ENCODE results near the gene POU2F1. TPM values are rescaled to one million over a fixed set of nuclear protein-coding genes. Genes with fewer than 3 reads are reported as not detected.
"Not testable (repeated sequence)": the region's sequence is repeated elsewhere in the genome, so short reads cannot be mapped to it uniquely, and the experiment has no call there.

Gene POU2F1
- polyA plus RNA-seq, 4 donors: 8.1 to 16.6 (median 16.2) TPM

DNA sequence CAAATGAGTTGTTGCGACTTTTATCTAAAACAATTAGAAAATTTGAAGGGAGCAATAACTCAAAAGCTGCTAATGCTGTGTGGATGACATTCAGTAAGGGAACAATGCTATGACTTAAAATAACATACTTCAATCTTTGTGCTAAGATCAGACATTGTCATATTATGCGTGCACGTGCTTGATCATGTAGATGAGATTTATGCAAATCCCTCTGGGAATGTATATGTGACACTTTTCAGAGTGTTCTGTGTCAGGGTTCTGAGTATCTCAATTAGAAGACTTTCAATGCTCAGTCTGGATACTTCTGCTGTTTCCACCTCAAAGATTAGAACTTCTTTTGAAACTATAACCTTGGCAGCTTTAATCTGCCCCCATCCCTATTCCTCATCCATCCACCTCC, 18.6 kb upstream of the POU2F1 start:
- DNase-seq (ENCODE audit: low read depth in 4 of 4, low spot score in 3 of 4): no peak

DNA sequence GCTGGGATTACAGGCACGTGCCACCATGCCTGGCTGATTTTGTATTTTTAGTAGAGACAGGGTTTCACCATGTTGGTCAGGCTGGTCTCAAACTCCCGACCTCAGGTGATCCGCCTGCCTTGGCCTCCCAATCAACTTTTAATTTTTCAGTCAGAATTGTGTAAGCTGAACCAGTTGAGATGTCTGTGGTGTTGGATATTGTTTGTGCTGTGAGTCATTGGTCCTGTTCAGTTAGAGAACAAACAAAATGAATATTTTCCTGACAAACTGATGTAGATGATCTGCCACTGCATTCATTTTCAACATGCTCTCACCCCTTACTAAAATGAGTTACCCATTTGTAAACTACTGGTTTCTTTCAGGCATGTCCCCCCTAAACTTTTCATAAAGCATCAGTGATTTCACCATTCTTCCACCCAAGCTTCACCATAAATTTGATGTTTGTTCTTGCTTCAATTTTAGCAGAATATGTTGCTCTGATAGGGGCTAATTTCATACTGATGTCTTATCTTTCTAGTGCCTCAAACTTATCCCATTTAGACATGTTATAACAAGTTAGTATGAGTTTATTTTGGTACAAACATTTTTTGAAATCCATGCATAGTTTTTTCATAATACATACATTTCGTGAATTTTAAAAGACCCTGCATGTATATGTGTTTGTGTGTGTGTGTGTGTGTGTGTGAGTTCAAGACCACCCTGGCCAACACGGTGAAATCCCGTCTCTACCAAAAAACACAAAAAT, 15.2 kb upstream of the POU2F1 start:
- not testable (repeated sequence) for DNase-seq (ENCODE audit: low read depth in 4 of 4, low spot score in 3 of 4)

DNA sequence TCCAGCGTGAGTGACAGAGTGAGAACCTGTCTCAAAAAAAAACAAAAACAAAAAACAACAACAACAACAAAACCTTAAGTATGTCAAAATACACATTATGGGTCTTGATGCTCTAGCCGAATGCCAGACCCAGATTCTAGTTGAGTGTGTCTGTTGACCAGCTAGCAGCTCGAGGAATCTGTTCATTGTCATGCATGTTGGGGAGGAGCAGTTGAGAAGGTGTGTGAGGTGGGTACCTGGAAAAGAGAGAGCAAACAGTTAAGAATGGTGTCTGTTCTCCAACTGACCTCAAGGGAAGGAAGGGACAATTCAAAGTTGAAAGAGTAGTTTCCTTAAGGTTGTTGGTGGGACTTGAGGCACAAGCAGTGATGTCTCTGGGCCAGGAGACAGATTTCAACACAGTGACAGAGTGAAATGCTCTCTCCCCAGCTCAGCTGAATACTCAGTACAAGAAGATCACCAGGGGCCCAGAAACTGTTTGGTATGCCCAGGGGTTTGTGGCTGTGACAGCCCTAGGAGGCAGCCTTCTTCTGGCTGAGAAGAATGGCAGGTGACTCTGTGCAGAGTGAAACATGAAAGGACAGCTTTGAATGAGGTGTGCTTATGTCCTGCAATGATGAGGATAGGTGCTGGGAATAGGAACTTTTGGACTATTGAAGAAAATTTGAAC, 14.4 kb upstream of the POU2F1 start:
- DNase-seq (ENCODE audit: low read depth in 4 of 4, low spot score in 3 of 4): no peak

DNA sequence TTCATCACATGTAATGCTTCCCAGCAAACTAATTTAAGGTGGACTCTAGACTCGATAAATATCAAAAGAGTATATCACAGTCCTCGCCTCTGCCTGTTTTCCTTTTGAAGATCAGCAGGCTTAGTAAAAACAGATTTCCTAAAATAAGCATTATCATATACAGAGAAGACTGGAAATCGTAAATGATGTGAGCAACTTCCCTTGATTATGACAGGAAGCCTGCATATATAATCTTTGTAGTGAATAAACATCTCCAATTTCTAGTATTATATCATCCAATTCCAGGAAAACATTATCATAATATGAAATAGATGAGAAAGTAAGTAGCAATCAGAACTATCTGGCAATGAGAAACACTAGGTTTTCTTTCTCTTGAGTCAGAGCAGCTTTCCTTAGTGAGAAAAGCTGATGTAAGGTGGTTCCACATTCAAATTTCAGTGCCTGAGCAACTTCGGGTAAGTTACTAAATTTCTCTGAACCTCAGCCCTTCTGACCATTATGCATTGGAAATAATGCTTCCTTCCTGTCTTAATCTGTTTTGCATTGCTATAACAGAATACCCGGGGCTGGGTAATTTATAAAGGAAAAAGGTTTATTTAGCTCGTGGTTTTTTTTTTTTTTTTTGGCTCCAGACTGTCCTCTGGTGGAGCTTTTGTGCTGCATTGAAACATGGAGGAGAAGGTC, 12.6 kb upstream of the POU2F1 start:
- DNase-seq (ENCODE audit: low read depth in 4 of 4, low spot score in 3 of 4): no peak

DNA sequence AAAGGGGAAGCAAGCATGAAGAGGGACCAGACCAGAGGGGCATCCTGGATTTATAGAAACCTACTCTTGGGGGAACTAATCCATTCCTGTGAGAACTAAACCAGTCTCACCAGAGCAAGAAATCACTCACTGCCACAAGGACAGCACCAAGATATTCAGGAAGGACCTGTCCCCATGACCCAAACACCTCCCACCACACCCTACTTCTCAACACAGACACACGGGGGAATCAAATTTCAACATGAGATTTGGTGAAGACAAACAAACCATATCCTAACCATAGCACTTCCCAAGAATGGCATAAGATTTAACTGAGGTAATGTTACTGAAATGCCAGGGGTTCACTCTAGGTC, 12.1 kb upstream of the POU2F1 start:
- DNase-seq (ENCODE audit: low read depth in 4 of 4, low spot score in 3 of 4): no peak

DNA sequence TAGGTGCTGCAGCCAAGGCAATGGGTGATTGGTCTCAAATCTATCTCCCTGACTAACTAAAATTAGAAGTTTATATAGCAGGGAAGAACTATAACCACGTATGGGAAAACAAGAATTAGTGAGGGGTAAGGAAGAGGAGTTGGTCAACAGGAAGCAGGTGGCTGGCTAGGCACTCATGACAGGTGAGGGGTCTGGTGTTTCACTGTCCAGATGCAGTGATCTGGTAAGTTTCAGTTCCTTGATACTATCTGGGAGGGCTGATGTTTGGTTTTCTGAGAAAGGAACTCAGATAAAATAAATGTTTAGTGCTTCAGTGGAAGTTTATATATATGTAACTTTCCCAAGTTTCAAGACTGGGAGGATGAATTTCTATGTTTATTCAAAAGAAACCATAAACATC, 11.6 kb upstream of the POU2F1 start:
- no peak for DNase-seq (ENCODE audit: low read depth in 4 of 4, low spot score in 3 of 4)

DNA sequence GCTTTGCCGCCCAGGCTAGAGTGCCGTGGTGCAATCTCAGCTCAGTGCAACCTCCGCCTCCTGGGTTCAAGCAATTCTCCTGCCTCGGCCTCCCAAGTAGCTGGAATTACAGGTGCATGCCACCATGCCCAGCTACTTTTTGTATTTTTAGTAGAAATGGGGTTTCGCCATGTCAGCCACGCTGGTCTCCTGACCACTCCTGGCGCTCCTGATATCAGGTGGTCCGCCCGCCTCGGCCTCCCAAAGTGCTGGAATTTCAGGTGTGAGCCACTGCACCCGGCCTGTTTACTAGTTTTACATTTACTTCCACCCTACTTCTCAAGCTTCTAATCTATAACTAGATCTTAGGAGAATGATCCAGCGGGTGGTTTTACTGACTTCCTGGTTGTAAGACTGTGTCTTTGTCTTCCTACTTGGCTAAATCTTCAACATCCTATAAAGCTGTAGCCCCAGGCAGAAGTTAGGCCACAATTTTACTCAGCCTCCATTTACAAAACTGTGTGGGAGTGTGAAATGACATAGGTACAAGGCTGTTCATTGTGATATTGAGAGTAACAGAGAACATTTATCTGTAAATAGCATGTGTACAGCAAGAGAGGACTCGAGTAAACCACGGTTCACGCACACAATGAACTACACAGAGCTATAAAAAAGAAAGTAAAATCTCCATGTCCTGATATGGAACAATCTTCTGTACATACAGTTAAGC, 9.6 kb upstream of the POU2F1 start:
- DNase-seq (ENCODE audit: low read depth in 4 of 4, low spot score in 3 of 4): no peak

DNA sequence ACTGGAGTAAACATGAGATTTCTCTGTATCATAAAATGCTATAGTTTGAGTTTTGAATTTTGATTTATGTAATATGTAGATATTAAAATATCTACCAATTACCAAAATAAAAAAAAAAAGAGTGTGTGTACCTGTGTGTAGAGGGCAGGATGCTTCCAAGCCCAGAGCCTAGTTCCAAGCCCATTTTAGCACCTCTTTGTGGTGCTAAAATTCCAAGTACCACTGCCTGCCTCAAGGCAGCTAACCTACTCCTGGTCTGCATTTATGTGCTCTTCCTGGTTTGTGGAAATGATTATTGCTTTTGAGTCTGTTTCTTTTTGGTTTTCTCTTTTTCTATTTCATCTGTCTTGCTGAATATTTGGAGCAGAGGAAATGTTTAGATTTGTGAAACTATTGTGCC, 8.7 kb upstream of the POU2F1 start:
- DNase-seq (ENCODE audit: low read depth in 4 of 4, low spot score in 3 of 4): no peak

DNA sequence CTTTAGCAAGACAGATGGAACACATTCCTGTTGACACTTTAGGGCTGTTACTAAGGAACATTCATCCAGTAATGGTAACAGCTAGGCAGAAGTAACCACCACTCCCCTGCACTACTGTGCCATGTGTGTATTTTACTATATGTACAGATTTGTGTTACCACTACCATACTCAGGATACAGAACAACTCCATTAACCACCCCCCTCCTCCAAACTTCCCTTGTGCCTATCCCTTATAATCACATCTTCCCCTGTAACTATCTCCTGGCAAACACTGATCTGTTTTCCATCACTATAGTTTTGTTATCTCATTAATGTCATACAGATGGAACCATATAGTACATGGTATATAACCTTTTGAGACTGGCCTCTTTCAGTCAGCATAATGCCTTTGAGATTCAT, 3.9 kb upstream of the POU2F1 start:
- no peak for DNase-seq (ENCODE audit: low read depth in 4 of 4, low spot score in 3 of 4)

DNA sequence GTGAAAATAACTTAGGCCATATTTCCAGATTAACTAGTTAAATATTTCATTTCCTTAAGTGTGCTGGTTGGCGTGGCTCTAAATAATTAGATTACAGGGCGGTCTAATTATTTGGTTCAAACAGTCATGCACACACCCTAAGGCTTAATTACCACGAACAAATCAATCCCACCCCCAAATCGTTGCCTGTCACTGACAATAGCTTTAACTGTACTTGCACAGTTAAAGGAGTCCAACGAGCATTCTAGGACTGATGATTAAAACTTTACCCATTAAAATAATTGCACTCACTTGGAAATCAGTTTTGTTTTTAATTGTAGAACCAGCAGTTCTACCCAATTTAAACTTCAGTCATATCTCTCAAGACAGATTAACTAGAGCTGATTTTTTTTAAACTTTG, 1.5 kb upstream of the POU2F1 start:
- no peak for DNase-seq (ENCODE audit: low read depth in 4 of 4, low spot score in 3 of 4)

DNA sequence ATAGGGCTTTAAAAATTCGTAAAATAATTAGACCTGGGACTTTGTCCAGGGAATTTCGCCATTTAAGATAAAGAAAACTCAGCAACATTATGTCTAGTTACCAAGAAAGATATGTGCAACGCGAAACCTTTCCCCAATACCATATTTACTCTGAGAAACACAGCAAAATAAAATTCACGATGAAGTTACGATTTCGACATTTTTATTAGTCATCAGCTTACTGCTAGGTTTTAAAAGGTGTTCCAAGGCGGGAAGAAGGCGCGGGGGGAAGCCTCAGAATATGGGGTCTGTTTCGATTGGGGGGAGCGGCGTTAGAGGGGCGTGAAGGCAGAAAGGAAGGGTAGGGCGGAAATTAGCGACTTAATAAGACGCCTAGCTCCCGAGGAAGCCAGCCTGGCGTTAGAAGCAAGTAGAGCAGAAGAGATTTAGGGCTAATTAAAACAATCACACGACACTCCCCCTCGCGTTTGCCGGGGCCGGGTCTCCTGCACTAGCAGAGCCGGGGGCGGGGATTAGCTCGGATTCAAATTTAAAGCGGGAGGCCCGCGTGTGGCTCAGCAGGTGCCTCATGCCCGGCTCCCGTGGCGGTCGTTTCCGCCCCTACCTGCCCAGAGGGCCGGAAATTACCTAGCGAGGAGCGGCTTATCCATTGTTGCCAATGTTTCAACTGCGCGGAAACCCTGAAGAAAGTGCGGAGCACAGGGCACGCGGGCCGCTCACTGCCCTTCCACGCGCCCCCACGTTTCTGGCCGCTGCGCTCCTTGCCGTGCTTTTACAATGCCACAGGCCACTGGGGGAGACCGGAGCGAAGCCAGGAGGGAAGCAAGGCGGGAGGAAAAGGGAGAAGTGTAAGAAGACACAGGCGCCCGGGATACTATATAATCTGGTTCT, 795 bp upstream of the POU2F1 start:
- peak; percentile 66 to 77 (median 76) for DNase-seq (ENCODE audit: low read depth in 4 of 4, low spot score in 3 of 4)

DNA sequence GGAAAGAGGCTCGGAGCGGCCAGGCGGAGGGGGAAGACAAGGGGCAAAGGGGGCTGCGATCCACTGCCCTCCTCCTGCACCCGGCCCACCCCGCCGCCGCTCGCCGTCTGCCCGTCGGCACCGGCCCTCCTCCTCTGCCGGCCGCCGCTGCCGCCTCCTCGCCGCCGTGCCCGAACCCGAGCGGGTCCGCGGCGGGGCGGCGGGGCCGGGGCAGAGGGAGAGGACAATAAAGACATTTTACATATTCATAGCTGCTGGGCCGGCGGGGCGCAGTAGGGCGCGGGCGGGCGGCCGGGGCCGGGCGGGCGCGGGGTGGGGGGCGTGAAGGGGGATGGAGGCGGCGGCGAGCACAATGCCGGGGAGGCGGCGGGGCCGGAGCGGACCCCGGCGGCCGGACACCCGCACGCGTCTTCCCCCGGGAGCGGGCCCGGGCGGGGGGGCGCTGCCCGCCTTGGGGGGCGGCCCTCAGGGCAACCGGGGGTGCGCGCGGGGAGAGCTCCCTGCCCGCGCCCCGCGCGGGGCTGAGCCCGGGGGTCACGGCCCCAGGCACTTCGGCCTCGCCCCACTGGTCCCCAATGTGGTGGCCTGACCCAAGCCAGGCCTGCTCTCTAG, 546 bp downstream of the POU2F1 start:
- DNase-seq (ENCODE audit: low read depth in 4 of 4, low spot score in 3 of 4): no peak

DNA sequence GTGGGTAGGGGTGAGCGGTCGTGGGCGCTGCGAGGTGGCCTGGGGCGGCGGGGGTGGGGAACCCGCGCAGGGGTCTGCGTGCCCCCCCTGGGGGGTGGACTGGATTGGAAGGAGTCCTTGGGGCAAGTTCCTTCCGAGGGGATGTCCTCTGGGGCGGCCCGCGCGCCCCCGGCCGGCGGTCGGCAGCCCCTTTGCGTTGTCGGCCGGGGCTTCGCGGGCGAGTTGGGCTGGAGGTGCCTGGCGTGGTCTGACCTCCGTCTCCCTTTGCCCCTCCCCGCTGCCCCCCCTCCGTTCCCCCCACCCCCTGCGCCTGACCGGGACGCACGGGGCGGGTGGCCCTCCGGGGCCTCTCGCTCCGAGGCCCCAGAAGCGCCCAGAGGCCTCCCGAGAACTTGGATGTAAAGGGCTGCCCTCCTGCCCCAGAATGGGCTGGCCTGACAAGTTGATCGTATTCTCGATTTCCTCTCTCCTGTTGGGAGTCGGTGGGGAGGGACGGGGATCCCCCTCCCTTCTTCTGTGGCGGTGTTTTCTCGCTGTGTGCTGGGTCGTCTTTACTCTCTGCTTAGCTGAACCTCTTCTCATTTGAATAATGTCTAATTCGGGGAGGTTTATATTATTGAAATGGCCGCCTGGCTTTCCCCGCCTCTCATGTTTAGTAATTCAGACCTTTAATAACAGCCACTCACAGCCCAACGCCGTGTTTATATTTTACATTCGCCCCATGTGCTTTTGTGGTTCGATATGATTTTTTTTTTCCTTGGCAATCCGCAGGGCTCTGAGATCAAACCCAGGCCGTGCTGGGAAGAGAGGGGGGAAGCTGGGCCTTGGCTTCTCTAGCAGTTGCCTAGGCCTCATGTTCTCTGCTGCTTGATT, 1.3 kb downstream of the POU2F1 start:
- DNase-seq (ENCODE audit: low read depth in 4 of 4, low spot score in 3 of 4): peak in 2 of 4 donors; percentile 60 to 64

DNA sequence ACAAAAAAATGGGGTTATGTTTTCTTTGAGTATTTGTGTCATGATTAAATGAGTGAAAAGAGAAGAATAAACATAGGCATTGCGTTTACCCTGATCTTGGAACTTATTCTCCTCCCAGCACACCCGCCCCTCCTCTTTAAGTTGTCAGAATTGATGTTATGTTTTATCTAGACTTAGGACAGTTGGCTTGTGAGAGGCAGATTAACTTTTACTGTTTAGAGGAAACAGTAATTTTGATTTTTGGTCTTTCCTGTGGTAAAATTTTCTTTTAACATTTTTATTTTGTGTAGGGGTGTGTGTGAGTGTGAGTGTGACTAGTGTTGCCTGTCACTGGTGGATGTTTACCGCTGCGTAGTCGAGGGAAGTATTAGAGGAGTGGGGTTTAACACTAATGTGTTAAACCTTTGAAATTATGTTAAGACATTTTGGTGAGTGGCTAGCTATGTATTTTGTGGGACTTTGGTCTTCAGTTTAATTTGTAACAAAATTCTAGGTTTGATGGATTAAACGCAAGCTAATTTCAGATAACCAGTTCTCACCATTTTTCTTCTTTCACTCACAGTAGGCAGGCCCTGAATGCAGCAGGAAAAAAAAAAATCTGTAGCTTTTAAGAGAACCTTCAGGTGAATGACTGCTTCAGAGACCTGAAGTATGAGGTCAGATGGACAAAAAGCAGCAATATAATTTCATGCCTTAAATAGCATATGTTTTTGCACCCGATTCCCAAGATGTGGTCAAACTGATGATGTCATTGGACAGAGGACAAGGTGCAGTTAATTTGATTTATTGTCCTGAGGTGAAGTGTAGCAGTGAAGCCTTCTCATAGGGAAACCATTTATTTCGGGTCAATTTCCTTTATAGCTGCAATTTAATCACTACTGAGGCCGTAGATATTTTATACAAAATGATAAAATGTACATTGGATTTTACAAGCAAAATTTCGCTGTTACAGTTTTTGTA, 2.7 kb downstream of the POU2F1 start:
- DNase-seq (ENCODE audit: low read depth in 4 of 4, low spot score in 3 of 4): peak in 1 of 4 donors; percentile 29

DNA sequence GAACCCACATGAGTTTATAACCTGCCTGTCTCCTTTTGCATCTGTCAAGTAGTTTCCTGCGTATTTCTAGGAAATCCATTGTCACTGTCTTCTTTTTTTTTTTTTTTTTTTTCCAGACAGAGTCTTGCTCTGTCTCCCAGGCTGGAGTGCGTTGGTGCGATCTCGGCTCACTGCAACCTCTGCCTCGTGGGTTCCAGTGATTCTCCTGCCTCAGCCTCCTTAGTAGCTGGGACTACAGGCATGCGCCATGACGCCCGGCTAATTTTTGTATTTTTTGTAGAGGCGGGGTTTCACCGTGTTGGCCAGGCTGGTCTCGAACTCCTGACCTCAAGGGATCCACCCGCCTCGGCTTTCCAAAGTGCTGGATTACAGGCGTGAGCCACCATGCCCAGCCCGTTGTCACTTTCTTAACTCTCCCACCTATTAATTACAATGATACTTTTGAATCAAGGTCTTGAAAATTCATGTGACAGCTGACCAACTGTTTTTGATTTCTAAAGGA, 4.1 kb downstream of the POU2F1 start:
- not testable (repeated sequence) for DNase-seq (ENCODE audit: low read depth in 4 of 4, low spot score in 3 of 4)

DNA sequence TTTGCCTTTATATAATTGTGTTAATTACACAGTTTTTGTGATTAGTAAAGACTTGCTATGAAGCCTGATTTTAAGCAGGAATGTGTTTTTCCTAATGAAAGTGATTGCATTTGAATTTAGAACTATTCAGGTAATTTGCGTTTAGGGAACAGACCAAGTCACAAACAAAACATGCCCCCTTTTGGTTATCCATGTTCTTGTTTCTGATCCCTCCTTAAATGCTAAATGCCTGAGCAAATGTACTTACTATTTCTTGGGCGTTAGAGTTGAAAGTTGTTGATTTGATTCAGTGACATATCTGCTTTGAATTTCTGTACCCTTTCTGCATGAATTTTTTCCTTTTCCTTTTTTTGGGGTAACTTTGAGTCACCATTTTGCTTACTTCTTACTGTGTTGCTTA, 5.2 kb downstream of the POU2F1 start:
- no peak for DNase-seq (ENCODE audit: low read depth in 4 of 4, low spot score in 3 of 4)

DNA sequence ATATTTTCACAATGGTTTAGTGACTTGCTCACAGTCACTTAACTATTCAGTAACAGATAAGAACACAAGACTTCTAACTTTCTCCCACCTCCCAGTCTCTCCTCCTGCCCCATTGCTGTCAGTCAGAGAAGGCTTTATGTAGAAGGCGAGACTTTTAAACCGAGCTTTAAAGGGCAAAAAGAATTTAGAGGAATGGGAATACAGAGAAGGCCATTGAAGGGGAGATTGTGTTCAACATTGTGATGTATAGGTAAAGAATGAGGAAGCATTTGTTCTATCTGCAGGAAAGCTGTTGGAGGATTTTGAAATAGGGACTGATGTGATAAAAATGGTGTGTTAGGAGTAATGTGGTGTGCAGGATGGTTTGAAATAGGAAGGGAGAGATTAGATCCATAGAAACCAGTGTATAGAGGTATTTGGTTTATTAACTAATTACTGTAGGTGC, 7.3 kb downstream of the POU2F1 start:
- DNase-seq (ENCODE audit: low read depth in 4 of 4, low spot score in 3 of 4): no peak
